ENCODE data around the gene PCP4. TPM values are rescaled to one million over a fixed set of nuclear protein-coding genes. Genes with fewer than 3 reads are reported as not detected.

PCP4 gene
- total and polyA plus RNA-seq, 10 of the 15 experiments (the other 5 are each of a cell fraction or from before 2014, with no cell fraction given): not detected

- TF ChIP-seq NFXL1 (IDR thresholded peaks at IDR 0.05; ENCODE audit: borderline replicate concordance) (no peak), HDAC2 (IDR thresholded peaks at IDR 0.05) (no peak), FOXM1 (IDR thresholded peaks at IDR 0.05; ENCODE audit: low read depth, low read length) (no peak), RBBP5 (conservative IDR thresholded peaks at IDR 0.05) (no peak), BACH1 (IDR thresholded peaks at IDR 0.05; ENCODE audit: borderline replicate concordance) (no peak), POU2F2 (IDR thresholded peaks at IDR 0.05; ENCODE audit: borderline replicate concordance, low read depth, low read length) (no peak), SMC3 (IDR thresholded peaks at IDR 0.05; ENCODE audit: borderline replicate concordance, low read length) (no peak), CUX1 (IDR thresholded peaks at IDR 0.05; ENCODE audit: insufficient replicate concordance, low read depth, low read length) (no peak), MYC (IDR thresholded peaks at IDR 0.05; ENCODE audit: insufficient read depth, insufficient read length, insufficient replicate concordance, low read length, severe bottlenecking) (no peak)
- TF ChIP-seq, protein P1, sequence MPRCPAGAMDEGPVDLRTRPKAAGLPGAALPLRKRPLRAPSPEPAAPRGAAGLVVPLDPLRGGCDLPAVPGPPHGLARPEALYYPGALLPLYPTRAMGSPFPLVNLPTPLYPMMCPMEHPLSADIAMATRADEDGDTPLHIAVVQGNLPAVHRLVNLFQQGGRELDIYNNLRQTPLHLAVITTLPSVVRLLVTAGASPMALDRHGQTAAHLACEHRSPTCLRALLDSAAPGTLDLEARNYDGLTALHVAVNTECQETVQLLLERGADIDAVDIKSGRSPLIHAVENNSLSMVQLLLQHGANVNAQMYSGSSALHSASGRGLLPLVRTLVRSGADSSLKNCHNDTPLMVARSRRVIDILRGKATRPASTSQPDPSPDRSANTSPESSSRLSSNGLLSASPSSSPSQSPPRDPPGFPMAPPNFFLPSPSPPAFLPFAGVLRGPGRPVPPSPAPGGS (IDR thresholded peaks at IDR 0.05; ENCODE audit: borderline replicate concordance, insufficient read depth, low read depth, low read length, poor library complexity, severe bottlenecking): no peak
These were observed 45.2 kb upstream of the PCP4 start (continued) for GRCh38 chr21:39822042-39822441.
